H1 (cell line): Measurements from ENCODE around the gene FRMD4A. TPM values are rescaled to one million over a fixed set of nuclear protein-coding genes. Genes with fewer than 3 reads are reported as not detected.

Source experiments
- CTCF ChIA-PET: fragments of 300-600 bp; sonication (Branson Sonifier 250); formaldehyde crosslinking; loops from one replicate; lab custom pipeline; 2021; ENCODE audit not compliant: partially characterized antibody; lab: Charles Lee
- POLR2A ChIA-PET: fragments of 300-600 bp; sonication (Branson Sonifier 250); formaldehyde crosslinking; loops from one replicate; lab custom pipeline; 2021; ENCODE audit warnings: inconsistent platforms; ENCODE audit not compliant: partially characterized antibody; lab: Charles Lee
- DNase-seq, 2 experiments: peaks; one replicate each; pipeline versions ENCODE4 v3.0.0 to v3.0.0-alpha.2; 2010 to 2022; ENCODE audit warnings: low spot score in 2 of 2, low read depth in 1 of 2, mixed read lengths in 1 of 2
- FAIRE-seq: peaks from 2 replicates; lab custom pipeline; 2011; peaks lifted over from hg19 to GRCh38; lab: Jason Lieb, UNC
- H2AFZ ChIP-seq: 2 replicates; pipeline ENCODE4 v1.8.1; 2012; ENCODE audit warnings: low read length, inconsistent platforms
- H2AK5ac ChIP-seq: 2 replicates; pipeline ENCODE4 v1.6.1; 2013; ENCODE audit warnings: low read depth, low read length
- H2BK120ac ChIP-seq: replicated peaks from 2 replicates; pipeline ENCODE3; 2013; ENCODE audit warnings: low read depth, low read length, inconsistent platforms
- H2BK12ac ChIP-seq: 2 replicates; pipeline ENCODE4 v1.6.1; 2013; ENCODE audit warnings: low read depth, low read length
- H2BK15ac ChIP-seq: 2 replicates; pipeline ENCODE4 v1.6.1; 2013; ENCODE audit warnings: low read length
- H2BK20ac ChIP-seq: 2 replicates; pipeline ENCODE4 v1.6.1; 2013; ENCODE audit warnings: low read length
- H2BK5ac ChIP-seq: 2 replicates; pipeline ENCODE4 v1.6.1; 2013; ENCODE audit warnings: low read depth, low read length
- H3K14ac ChIP-seq: 2 replicates; pipeline ENCODE4 v1.6.1; 2013; ENCODE audit warnings: inconsistent platforms; ENCODE audit not compliant: insufficient read length
- H3K18ac ChIP-seq: 2 replicates; pipeline ENCODE4 v1.6.1; 2013; ENCODE audit warnings: low read length; ENCODE audit errors: extremely low read depth
- H3K23ac ChIP-seq: 2 replicates; pipeline ENCODE4 v1.6.1; 2013; ENCODE audit warnings: inconsistent platforms; ENCODE audit not compliant: insufficient read length
- H3K23me2 ChIP-seq: 2 replicates; pipeline ENCODE4 v1.6.1; 2013; ENCODE audit warnings: low read depth, low read length
- H3K27ac ChIP-seq: 2 replicates; pipeline ENCODE4 v1.6.1; 2011; ENCODE audit warnings: low read depth, low read length, inconsistent platforms
- H3K27me3 ChIP-seq, 4 experiments: replicated peaks in 1 of 4; 1 replicate in 1 of 4; 2 replicates in 3 of 4; pipeline versions ENCODE4 v1.6.1 to v1.8.1; 2011 to 2013; ENCODE audit warnings: low read length in 3 of 4, mild to moderate bottlenecking in 3 of 4, inconsistent platforms in 2 of 4, mixed read lengths in 2 of 4, moderate library complexity in 1 of 4; ENCODE audit not compliant: control insufficient read depth in 3 of 4, insufficient read depth in 3 of 4; ENCODE audit errors: extremely low read depth in 1 of 4
- H3K36me3 ChIP-seq, 4 experiments: 2 replicates each; pipeline versions ENCODE4 v1.6.1 to v1.8.1; 2011 to 2013; ENCODE audit warnings: mild to moderate bottlenecking in 4 of 4, low read length in 3 of 4, moderate library complexity in 2 of 4, control low read depth in 1 of 4, inconsistent platforms in 1 of 4; ENCODE audit not compliant: insufficient read depth in 4 of 4, control insufficient read depth in 2 of 4
- H3K4ac ChIP-seq: replicated peaks from 2 replicates; pipeline ENCODE3; 2013; ENCODE audit warnings: low read length, low read depth, mixed read lengths, inconsistent platforms; ENCODE audit not compliant: insufficient read length
- H3K4me1 ChIP-seq, 4 experiments: replicated peaks in 1 of 4; 1 replicate in 1 of 4; 2 replicates in 3 of 4; pipeline versions ENCODE4 v1.6.1 to v1.8.1; 2011 to 2013; ENCODE audit warnings: low read length in 3 of 4, inconsistent platforms in 2 of 4, mixed read lengths in 1 of 4; ENCODE audit not compliant: insufficient read depth in 4 of 4, control insufficient read depth in 3 of 4
- H3K4me2 ChIP-seq, 2 experiments: 2 replicates each; pipeline versions ENCODE4 v1.6.1 to v1.8.1; 2011 to 2013; ENCODE audit warnings: low read depth in 2 of 2, low read length in 2 of 2, control low read depth in 1 of 2, inconsistent platforms in 1 of 2, mild to moderate bottlenecking in 1 of 2; ENCODE audit not compliant: insufficient read depth in 1 of 2
- H3K4me3 ChIP-seq, 4 experiments: fragments of 200-600, 300-600 bp in 1 of 4; sonication (generic), shearing (Covaris generic), sonication (Bioruptor Twin) in 1 of 4; 2 replicates each; pipeline versions ENCODE4 v1.5.1 to v1.8.1; 2011 to 2016; ENCODE audit warnings: low read length in 4 of 4, low read depth in 3 of 4, control low read depth in 2 of 4, inconsistent platforms in 2 of 4, mild to moderate bottlenecking in 2 of 4, mixed read lengths in 1 of 4, moderate library complexity in 1 of 4; ENCODE audit not compliant: insufficient read depth in 2 of 4; ENCODE audit errors: extremely low read depth in 1 of 4
- H3K56ac ChIP-seq: replicated peaks from 2 replicates; pipeline ENCODE3; 2013; ENCODE audit warnings: low read depth, mild to moderate bottlenecking, mixed read lengths, low read length, inconsistent platforms; ENCODE audit not compliant: insufficient read length
- H3K79me1 ChIP-seq: 2 replicates; pipeline ENCODE4 v1.6.1; 2013; ENCODE audit warnings: low read depth, low read length, control low read depth
- H3K79me2 ChIP-seq, 2 experiments: 2 replicates each; pipeline versions ENCODE4 v1.6.1 to v1.8.1; 2012 to 2013; ENCODE audit warnings: low read length in 2 of 2, mild to moderate bottlenecking in 2 of 2, inconsistent platforms in 1 of 2; ENCODE audit not compliant: insufficient read depth in 2 of 2, control insufficient read depth in 1 of 2
- H3K9ac ChIP-seq, 4 experiments: replicated peaks in 1 of 4; 1 replicate in 1 of 4; 2 replicates in 3 of 4; pipeline versions ENCODE4 v1.6.1 to v1.8.1; 2011 to 2013; ENCODE audit warnings: low read depth in 3 of 4, low read length in 3 of 4, control low read depth in 2 of 4, mild to moderate bottlenecking in 2 of 4, moderate library complexity in 2 of 4, inconsistent platforms in 1 of 4; ENCODE audit errors: extremely low read depth in 1 of 4
- H3K9me3 ChIP-seq, 2 experiments: 2 replicates each; pipeline versions ENCODE4 v1.6.1 to v1.8.1; 2012 to 2013; ENCODE audit warnings: mild to moderate bottlenecking in 2 of 2, moderate library complexity in 2 of 2, control low read depth in 1 of 2, inconsistent platforms in 1 of 2, low read depth in 1 of 2, low read length in 1 of 2, mixed read lengths in 1 of 2; ENCODE audit not compliant: insufficient read depth in 2 of 2
- H4K20me1 ChIP-seq, 2 experiments: replicated peaks in 1 of 2; 2 replicates each; pipeline versions ENCODE3 to v1.8.1; 2011 to 2013; ENCODE audit warnings: inconsistent platforms in 2 of 2, low read length in 2 of 2, mild to moderate bottlenecking in 1 of 2; ENCODE audit not compliant: insufficient read depth in 2 of 2, control insufficient read depth in 1 of 2
- H4K5ac ChIP-seq: 2 replicates; pipeline ENCODE4 v1.6.1; 2013; ENCODE audit warnings: low read length, low read depth, mixed read lengths, inconsistent platforms; ENCODE audit not compliant: insufficient read length
- H4K8ac ChIP-seq: 2 replicates; pipeline ENCODE4 v1.8.0; 2013; ENCODE audit warnings: mild to moderate bottlenecking, moderate library complexity, low read length, inconsistent platforms; ENCODE audit not compliant: insufficient read depth; ENCODE audit errors: extremely low read depth
- H4K91ac ChIP-seq: replicated peaks from 2 replicates; pipeline ENCODE3; 2013; ENCODE audit warnings: low read length, mixed read lengths, inconsistent platforms; ENCODE audit not compliant: insufficient read length
- SP2 ChIP-seq: IDR thresholded peaks from 2 replicates; pipeline ENCODE4 v1.6.1; 2012; ENCODE audit warnings: mild to moderate bottlenecking, low read length, inconsistent platforms
- WGBS, 2 experiments: shearing (Covaris generic) in 1 of 2; methylation state at CpG; one replicate each; pipeline versions ENCODE4 v1.1.6 to v1.1.7; 2013 to 2015; ENCODE audit warnings: low lambda C conversion rate in 2 of 2, mixed read lengths in 2 of 2, inconsistent platforms in 1 of 2, low coverage in 1 of 2, missing lambda C conversion rate in 1 of 2; ENCODE audit not compliant: insufficient replicate concordance in 2 of 2, insufficient coverage in 1 of 2, insufficient read length in 1 of 2; ENCODE audit errors: extremely low coverage in 1 of 2, missing lambda C conversion rate in 1 of 2; 5-methylcytosine and 5-hydroxymethylcytosine counted together
- polyA plus RNA-seq, 7 experiments: library from polyadenylated mRNA; depleted of rRNA in 3 of 7; stranded (reverse) in 5 of 7; unstranded in 2 of 7; fragments of >200 nt in 5 of 7; fragments of 200-250 nt in 2 of 7; gene quantifications; 1 replicate in 5 of 7; 2 replicates in 1 of 7; 4 replicates in 1 of 7; pipeline versions ENCODE4 v1.2.1 to v1.2.3, GENCODE V29; 2011 to 2013; ENCODE audit warnings: missing spikeins in 2 of 7, mixed read lengths in 2 of 7
- total RNA-seq: library from RNA; stranded (reverse); fragmentation: NEBNext Ultra II Directional; extraction: Animal tissue kit (Norgen Biotek cat#: 25700); gene quantifications from 2 replicates; pipeline ENCODE4 v1.2.1, GENCODE V29; 2021

Gene FRMD4A
- total and polyA plus RNA-seq, 2 of the 8 experiments (the other 6 are each of a cell fraction or from before 2014, with no cell fraction given): 38.6 to 39.6 TPM

DNA sequence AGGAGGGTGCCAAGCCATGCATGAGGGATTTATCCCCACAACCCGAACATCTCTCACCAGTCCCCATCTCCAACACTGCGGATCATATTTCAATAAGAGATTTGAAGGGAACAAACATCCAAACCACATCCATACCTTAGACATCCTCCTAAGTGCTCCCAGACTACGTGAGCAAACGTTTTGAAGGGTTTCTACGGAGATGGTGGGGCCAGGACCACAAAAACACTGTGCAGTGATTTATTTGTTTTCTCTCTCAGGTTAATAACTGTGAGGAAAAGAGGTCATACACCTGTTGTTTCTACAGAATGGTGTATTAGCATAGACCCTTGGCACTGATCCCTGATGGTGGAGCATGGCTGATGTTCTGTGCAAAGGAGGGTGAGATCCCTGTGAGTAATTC is 277.8 kb downstream of the FRMD4A start:
- Histone ChIP-seq H3K9ac (no peak overlapping the region), H3K23ac (no peak overlapping the region), H2BK120ac (no peak overlapping the region), H3K4me3 (no peak overlapping the region), H2BK5ac (no peak overlapping the region), H3K9me3 (no peaks in the 10 kb centered on the region), H2BK15ac (no peak overlapping the region), H3K4ac (no peak overlapping the region), H3K79me2 (no peaks in the 10 kb centered on the region), H4K8ac (no peak overlapping the region), H3K27me3 (no peaks in the 10 kb centered on the region), H3K56ac (no peak overlapping the region), H2AK5ac (no peak overlapping the region), H4K5ac (no peak overlapping the region), H2BK12ac (no peak overlapping the region), H3K27ac (no peak overlapping the region), H3K4me1 (peaks cover 0 to 6% (median 4%) of the 10 kb centered on the region in 4 experiments; a peak in 4 of 7 replicates), H2BK20ac (no peak overlapping the region), H3K23me2 (no peaks in the 10 kb centered on the region), H3K79me1 (no peaks in the 10 kb centered on the region), H4K20me1 (no peaks in the 10 kb centered on the region), H3K4me2 (no peak overlapping the region), H3K36me3 (no peaks in the 10 kb centered on the region), H2AFZ (no peak overlapping the region), H3K14ac (no peak overlapping the region), H4K91ac (no peak overlapping the region), H3K18ac (no peak overlapping the region)
- FAIRE-seq (no peak), DNase-seq (no peak)
- WGBS, 2 experiments: 86% methylated on average over 5 of the region's 5 CpGs; no CpG with 5 or more reads in 1 of the 2 experiments
- ChIA-PET CTCF (interaction anchor here (0.5 to 4.0 kb wide), 2 partner anchors 19 to 1804 kb away, joined by 3 to 31 read pairs; no protein-coding TSS in a partner anchor), POLR2A (no interaction called here)
- no peak for TF ChIP-seq SP2
